KMS-11 (cell line): ENCODE results near the gene PGAP3.
A peak's percentile ranks its signal among the peaks of the same experiment; 100 is the strongest.

ENCODE experiments used
- H2AFZ ChIP-seq: fragments of 200-600 bp; sonication (generic); 2 replicates; pipeline ENCODE4 v1.6.1; 2016; ENCODE audit warnings: antibody characterized with exemption, mixed run types, low read depth
- H3K27ac ChIP-seq: fragments of 200-600 bp; sonication (generic); 2 replicates; pipeline ENCODE4 v1.6.1; 2016; ENCODE audit warnings: mild to moderate bottlenecking, mixed run types
- H3K27me3 ChIP-seq: fragments of 200-600 bp; sonication (generic); 2 replicates; pipeline ENCODE4 v1.6.1; 2017; ENCODE audit warnings: mild to moderate bottlenecking, low read depth, mixed run types, moderate library complexity; ENCODE audit not compliant: insufficient read depth
- H3K36me3 ChIP-seq: fragments of 200-600 bp; sonication (generic); 2 replicates; pipeline ENCODE4 v1.6.1; 2017; ENCODE audit warnings: mild to moderate bottlenecking, mixed run types; ENCODE audit not compliant: insufficient read depth
- H3K4me1 ChIP-seq: fragments of 200-600 bp; sonication (generic); 2 replicates; pipeline ENCODE4 v1.6.1; 2016; ENCODE audit warnings: mild to moderate bottlenecking, low read depth, mixed run types; ENCODE audit not compliant: poor library complexity, severe bottlenecking
- H3K4me2 ChIP-seq: fragments of 200-600 bp; sonication (generic); 2 replicates; pipeline ENCODE4 v1.7.0; 2016; ENCODE audit warnings: mild to moderate bottlenecking, mixed run types
- H3K4me3 ChIP-seq: fragments of 200-600 bp; sonication (generic); IDR thresholded peaks from 2 replicates; pipeline ENCODE4 v1.6.1; 2017; ENCODE audit warnings: low read depth, low read length, mixed read lengths; ENCODE audit not compliant: insufficient read depth
- H3K79me2 ChIP-seq: fragments of 200-600 bp; sonication (generic); 2 replicates; pipeline ENCODE4 v1.6.1; 2016; ENCODE audit warnings: low read depth, mixed run types; ENCODE audit not compliant: insufficient read depth
- H3K9ac ChIP-seq: fragments of 200-600 bp; sonication (generic); 2 replicates; pipeline ENCODE4 v1.6.1; 2016; ENCODE audit warnings: mild to moderate bottlenecking, mixed run types
- H4K20me1 ChIP-seq: fragments of 200-600 bp; sonication (generic); 2 replicates; pipeline ENCODE4 v1.6.1; 2016; ENCODE audit warnings: mild to moderate bottlenecking, mixed run types; ENCODE audit not compliant: insufficient read depth
- TF ChIP-seq, protein P1 (sequence below): fragments of 200-600 bp; sonication (generic); conservative IDR thresholded peaks from 2 replicates; pipeline ENCODE4 v1.6.1; 2017; ENCODE audit warnings: low read depth, mild to moderate bottlenecking, antibody characterized with exemption, low read length, moderate library complexity, mixed read lengths

Gene PGAP3

DNA sequence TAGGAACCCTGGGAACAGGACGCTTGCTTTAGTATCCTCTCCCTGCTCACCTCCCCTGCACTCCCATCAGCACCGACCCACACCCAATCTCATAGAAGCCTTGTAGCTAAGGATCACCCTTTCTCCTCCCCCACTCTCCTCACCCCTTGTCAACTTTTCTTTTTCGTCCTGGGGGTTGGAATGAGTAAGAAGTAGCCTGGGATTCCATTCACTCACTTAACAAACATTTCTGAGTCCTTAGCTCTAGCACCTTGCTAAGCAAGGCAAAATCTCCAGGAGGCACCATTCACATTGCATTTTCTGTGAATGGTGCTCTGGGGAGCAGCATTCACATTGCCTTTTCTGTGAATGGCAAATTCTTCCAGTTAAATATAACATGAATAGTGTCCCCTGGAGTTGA lies 1.1 kb upstream of the PGAP3 start:
- Histone ChIP-seq H3K4me3 (peak overlapping the region; percentile 59), H3K36me3 (no peaks in the 10 kb centered on the region), H3K27ac (no peak overlapping the region), H3K9ac (no peak overlapping the region; the same call in 1 of the 2 replicates), H4K20me1 (no peaks in the 10 kb centered on the region), H3K4me2 (peak overlapping the region; percentile 86), H3K79me2 (no peaks in the 10 kb centered on the region), H3K27me3 (no peaks in the 10 kb centered on the region), H3K4me1 (peaks cover 16% of the 10 kb centered on the region), H2AFZ (peak overlapping the region; percentile 72; the same call in 1 of the 2 replicates)
- TF ChIP-seq, protein P1, sequence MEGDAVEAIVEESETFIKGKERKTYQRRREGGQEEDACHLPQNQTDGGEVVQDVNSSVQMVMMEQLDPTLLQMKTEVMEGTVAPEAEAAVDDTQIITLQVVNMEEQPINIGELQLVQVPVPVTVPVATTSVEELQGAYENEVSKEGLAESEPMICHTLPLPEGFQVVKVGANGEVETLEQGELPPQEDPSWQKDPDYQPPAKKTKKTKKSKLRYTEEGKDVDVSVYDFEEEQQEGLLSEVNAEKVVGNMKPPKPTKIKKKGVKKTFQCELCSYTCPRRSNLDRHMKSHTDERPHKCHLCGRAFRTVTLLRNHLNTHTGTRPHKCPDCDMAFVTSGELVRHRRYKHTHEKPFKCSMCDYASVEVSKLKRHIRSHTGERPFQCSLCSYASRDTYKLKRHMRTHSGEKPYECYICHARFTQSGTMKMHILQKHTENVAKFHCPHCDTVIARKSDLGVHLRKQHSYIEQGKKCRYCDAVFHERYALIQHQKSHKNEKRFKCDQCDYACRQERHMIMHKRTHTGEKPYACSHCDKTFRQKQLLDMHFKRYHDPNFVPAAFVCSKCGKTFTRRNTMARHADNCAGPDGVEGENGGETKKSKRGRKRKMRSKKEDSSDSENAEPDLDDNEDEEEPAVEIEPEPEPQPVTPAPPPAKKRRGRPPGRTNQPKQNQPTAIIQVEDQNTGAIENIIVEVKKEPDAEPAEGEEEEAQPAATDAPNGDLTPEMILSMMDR = 0 out of 2 replicates have a peak, but pooled peaks have one; percentile 0

- peaks cover 16% of the 10 kb centered on the region for H3K4me1 ChIP-seq
- no peaks in the 10 kb centered on the region for H3K79me2 ChIP-seq
- H3K4me3 ChIP-seq = peak overlapping the region; percentile 59
- peak overlapping the region; percentile 46; the same call in 1 of the 2 replicates for H3K9ac ChIP-seq
- no peaks in the 10 kb centered on the region for H3K36me3 ChIP-seq
- no peaks in the 10 kb centered on the region for H3K27me3 ChIP-seq
- H3K4me2 ChIP-seq = peak overlapping the region; percentile 86
- peak overlapping the region; percentile 72; the same call in 1 of the 2 replicates for H2AFZ ChIP-seq
- peak overlapping the region; percentile 75 for H3K27ac ChIP-seq
- TF ChIP-seq, protein P1 = peak; percentile 10
- no peaks in the 10 kb centered on the region for H4K20me1 ChIP-seq
Measured at GRCh38 chr17:39688475-39688835, 598 bp upstream of the PGAP3 start.

- peak overlapping the region; percentile 75 for H3K27ac ChIP-seq
- peak overlapping the region; percentile 86 for H3K4me2 ChIP-seq
- no peaks in the 10 kb centered on the region for H4K20me1 ChIP-seq
- H2AFZ ChIP-seq = peak overlapping the region; percentile 72
- H3K79me2 ChIP-seq = no peaks in the 10 kb centered on the region
- TF ChIP-seq, protein P1 = no peak
- no peaks in the 10 kb centered on the region for H3K36me3 ChIP-seq
- no peak overlapping the region for H3K9ac ChIP-seq
- H3K4me1 ChIP-seq = peaks cover 16% of the 10 kb centered on the region
- no peak overlapping the region for H3K4me3 ChIP-seq
- no peaks in the 10 kb centered on the region for H3K27me3 ChIP-seq
Measured at GRCh38 chr17:39687101-39687545, 734 bp downstream of the PGAP3 start.

DNA sequence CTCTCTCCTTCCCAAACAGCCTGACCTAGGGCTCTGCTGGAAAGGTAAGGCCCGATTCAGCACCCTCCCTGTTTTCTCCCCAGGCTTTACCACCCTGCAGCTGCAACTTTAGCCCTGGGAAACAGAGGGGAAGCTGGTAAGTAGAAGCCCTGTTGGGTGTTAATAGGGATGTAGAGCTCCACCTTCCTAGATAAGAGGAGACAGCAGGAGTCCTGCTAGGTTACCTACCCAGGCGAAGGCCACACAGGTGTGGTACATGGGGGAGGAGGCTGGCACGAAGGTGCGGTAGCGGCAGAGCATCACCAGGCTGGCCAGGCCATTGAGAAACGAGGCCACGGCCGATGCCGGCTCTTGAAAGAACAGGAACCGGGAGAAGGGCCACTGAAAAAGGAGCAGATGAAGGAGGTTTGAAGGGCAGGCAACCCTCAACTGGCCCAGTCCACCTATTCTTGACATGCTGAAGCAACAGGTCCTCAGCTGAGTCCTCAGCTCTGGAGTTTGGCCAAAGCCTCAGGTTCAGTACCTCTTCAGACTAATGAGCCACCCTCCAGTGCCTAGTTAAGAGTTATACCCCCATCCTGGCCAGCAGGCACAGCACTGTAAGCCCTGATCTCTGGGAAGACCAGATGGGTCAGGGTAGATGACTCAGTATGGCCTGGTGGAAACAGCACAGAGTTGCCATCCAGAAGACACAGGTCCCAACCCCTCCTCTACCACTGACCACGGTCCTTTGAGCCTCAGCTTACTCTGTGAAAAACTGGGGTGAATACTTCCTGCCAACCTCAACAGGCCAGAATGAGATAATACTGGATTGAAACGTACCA lies 3.3 kb downstream of the PGAP3 start:
- Histone ChIP-seq H2AFZ (no peak overlapping the region), H3K9ac (no peak overlapping the region), H3K36me3 (no peaks in the 10 kb centered on the region)

More for the DNA sequence above, 3.3 kb downstream of the PGAP3 start:
- H3K4me3 ChIP-seq = no peak overlapping the region
- no peak overlapping the region for H3K4me2 ChIP-seq
- no peak overlapping the region for H3K27ac ChIP-seq
- peaks cover 16% of the 10 kb centered on the region for H3K4me1 ChIP-seq
- H3K79me2 ChIP-seq = no peaks in the 10 kb centered on the region
- H4K20me1 ChIP-seq = no peaks in the 10 kb centered on the region
- no peaks in the 10 kb centered on the region for H3K27me3 ChIP-seq
- TF ChIP-seq, protein P1 = no peak
